HG02870 (cell line): ENCODE measurements around the gene HHIPL1.

ENCODE experiments used
- ATAC-seq: cut with Tn5 transposase; IDR thresholded peaks from one replicate; pipeline ENCODE4 v1.9.1; 2021; ENCODE audit warnings: mild to moderate bottlenecking, moderate library complexity; ENCODE audit not compliant: unreplicated experiment

Gene HHIPL1

GRCh38 chr14:99644723-99645544 is at the start of gene HHIPL1:
TSS of gene HHIPL1 (plus strand) at chr14:99645129. CDS start at chr14:99645208, 79 bp downstream.
- ATAC-seq: no peak

DNA sequence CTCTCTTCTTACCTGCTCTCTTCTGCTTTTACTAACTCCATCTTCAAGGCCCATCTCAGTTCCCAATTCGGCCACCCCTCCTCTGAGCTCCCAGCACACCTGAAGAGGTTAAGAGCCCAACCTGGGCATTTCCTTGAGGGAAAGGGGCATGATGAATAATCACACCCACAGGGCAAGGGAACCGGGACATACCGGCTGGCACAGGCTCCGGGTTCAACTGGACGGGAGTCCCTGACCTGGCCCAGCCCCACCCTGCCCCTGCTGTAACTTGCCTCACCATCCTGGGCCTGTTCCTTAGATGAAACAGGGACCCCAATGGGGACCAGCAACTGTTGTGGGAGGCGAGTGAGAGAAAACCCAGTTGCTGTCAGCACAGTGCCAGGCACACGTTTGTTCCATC is 49.4 kb upstream of the HHIPL1 start:
- ATAC-seq: no peak

GRCh38 chr14:99596071-99596627 is 48.8 kb upstream of the HHIPL1 start:
- no peak for ATAC-seq

DNA sequence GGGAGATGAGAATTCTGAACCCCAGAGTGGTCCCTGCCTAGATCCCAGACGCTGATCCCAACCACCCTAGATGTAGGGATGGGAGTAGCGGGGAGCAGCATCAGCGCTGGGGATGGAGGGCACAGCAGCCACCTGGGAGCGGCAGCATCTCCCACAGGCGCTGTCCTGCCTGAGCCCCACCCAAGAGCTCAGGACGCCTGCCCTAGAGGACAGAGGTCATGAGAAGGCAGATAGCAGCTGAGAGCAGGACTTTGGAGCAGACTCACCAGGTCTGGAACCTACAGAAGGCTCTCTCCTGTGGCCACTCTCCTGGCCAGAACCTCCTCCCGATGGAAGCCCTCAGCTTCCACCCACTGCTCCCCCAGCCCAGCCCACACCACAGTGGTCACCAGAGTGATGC is 48.2 kb upstream of the HHIPL1 start:
- no peak for ATAC-seq

- ATAC-seq: no peak
These were observed 46.9 kb upstream of the HHIPL1 start for GRCh38 chr14:99597911-99598600.

DNA sequence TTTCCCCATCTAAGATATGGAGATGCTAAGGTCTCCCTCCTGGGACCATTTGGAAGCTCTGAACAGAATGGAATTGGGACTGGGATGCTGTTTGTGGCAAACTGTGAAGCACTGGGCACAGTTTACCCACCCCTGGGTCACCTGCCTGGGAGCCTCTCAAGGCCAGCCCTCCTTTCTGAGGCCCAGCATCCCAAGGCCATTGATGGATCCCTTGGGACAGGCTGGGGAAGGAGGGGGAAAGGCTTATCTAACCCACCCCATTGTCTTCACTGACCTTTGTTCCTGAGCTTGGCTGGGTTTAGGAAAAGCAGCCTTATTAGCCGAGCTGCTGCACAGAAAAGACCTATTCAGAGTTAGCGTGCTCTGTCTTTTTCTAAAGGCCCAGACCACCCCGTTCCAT is 46.2 kb upstream of the HHIPL1 start:
- no peak for ATAC-seq

- ATAC-seq: no peak
These were observed 45.5 kb upstream of the HHIPL1 start for GRCh38 chr14:99599393-99599792.

DNA sequence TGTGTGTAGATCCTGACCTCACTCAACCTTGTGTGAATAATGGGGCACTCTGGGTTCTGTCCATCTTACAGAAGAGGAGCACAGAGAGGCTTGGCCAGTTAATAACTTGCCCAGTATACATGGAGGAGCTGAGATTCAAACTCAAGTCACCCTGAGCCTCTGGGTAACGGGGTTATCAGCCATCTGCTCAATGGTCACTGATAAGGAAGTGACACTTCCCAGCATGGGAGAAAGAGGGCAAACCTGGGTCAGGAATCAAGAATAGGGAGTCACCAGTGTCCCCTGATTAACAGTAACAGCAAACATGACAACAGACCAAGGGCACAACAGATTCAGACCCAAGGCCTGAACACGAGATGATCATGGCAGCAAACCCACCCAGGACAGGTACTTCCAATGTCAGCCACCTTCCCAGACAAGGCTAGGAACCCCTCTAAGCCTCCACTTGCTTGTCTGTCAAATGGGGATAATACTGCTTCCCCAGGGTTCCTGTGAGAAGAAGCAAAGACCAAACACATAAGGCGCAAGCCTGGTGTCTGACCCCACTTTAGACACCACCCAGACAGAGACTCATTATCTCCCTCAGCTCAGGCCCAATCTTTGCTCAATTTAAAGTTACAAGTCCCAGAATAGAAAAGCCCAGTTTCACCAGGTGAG is 44.6 kb upstream of the HHIPL1 start:
- no peak for ATAC-seq

DNA sequence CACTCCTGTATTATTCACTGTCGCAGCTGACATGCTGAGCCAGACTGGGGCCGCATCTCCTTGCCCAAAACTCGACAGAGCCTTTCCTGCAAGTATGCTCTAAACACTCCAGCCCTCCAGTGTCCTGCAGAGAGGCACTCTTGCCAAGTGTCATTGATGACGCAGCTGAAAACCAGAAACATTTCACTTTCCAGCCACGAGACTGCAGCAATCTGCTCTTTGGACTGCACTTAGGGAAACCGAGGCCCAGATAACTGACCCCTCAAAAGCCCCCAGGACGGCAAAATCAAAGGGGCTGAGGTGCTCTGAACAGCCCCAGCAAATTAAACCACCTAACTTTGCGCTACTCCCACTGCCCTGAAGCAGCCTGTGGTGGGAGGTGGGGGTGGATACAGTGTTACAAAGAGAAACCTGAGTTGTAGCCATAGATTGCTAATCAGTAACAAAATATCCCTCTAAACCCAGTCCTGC is 43.5 kb upstream of the HHIPL1 start:
- no peak for ATAC-seq

- ATAC-seq: no peak
These were observed 42.7 kb upstream of the HHIPL1 start for GRCh38 chr14:99602054-99602787.

DNA sequence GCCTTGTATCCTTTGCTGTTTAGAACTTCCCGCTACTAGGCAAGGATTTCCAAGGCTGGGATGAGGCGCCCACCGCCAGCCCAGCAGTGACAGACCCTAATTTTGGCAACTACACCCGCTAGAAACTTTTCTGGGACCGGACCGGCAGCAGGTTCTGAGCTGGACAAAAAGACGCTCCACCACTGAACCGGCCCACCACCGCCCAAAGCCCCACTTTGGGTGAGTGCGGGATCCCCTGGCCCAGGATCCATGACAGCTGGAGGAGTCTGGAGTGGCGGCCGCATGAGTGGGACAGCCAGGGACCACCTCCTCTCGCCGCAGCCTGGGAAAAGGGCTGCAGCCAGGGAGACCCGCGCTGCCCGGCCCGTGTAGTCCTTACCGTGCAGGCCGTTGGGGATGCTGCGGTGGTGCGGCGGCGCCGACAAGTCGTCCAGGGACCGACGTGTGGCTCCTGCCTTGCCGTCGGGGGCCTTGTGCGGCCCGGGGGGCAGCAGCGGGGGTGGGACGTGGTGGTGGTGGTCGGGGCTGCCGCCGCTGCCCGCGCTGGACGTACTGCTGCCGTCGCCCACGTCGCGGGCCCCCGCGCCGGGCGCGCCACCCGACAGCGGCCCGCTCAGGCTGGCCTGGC is 42.0 kb upstream of the HHIPL1 start:
- ATAC-seq: no peak

- no peak for ATAC-seq
These were observed 41.3 kb upstream of the HHIPL1 start, which contains the start of gene CCDC85C for GRCh38 chr14:99603471-99604277. TSS of gene CCDC85C (minus strand) at chr14:99604207. CDS start at chr14:99603959, 248 bp downstream.

- ATAC-seq: peak; percentile 83
These were observed 40.6 kb upstream of the HHIPL1 start for GRCh38 chr14:99604278-99604765.

DNA sequence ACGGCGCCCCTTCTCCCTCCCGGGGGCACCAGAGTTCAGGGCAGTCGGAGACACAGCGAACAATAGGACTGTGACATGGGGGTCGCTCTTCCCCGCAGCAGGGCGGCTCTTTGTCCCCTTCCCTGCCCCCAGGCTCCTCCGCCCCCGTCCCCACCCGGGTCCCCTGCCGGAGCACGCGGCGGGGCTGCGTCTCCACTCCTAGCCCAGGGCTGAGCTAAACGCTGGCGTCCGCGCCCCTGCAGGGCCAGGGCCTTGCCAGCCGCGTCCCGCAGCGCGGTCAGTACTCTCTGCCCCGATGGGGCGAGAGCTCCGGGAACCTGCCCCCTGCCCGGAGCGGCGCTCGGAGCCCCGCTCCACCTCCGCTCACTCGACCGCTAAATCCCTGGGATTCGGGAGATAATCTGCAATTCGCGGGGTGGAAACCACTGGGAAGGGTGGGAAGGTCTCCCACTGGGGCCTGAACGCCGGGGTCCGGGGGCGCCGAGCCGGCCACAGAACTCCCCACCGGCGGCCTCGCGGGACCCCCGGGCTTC is 40.1 kb upstream of the HHIPL1 start:
- ATAC-seq: peak; percentile 30

DNA sequence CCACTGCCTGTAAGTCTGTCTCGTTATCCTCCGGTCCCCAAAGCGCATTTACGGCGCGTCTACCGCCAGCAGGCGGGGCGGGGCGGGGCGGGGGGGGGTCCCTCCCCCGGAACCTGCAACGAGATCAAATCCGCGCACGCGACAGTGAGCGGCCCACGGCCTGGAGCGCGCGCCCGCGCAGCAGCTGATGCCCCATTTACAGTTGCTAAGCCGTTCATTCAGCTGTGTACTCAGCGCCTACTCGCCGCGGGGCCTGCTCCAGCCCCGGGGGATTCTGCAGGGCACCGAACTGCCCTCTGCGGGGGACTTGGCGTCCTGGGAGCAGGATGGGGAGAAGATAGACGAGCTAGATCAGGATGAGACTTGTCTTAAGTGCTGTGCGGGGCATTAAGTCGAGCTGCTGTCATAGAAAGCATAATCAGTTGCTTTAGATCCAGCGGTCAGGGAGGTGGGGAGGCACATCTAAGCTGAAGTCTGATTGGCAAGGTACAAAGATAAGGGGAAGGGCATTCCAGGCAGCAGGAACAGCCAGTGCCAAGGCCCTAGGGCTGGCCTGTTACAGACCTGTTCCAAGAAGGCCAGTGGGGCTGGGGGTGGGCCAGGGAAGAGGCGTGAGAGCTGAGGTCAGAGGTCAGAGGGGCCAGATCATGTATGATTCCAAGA is 39.5 kb upstream of the HHIPL1 start:
- peak; percentile 25 for ATAC-seq

GRCh38 chr14:99606359-99606758 is 38.6 kb upstream of the HHIPL1 start:
- no peak for ATAC-seq

- no peak for ATAC-seq
These were observed 36.3 kb upstream of the HHIPL1 start for GRCh38 chr14:99608591-99608990.
